MCF 10A (cell line): ENCODE measurements around the gene PKNOX2. TPM values are rescaled to one million over a fixed set of nuclear protein-coding genes. Genes with fewer than 3 reads are reported as not detected.

Experiments used
- BruUV-seq: library from RNA; stranded (reverse); fragments of 400-500 nt; replicated peaks from 2 replicates; lab custom pipeline; 2021; lab: Mats Ljungman, UMichigan
- CTCF ChIA-PET: fragments of 300-600 bp; sonication (Branson Sonifier 250); formaldehyde crosslinking; extraction: SDS; loops from one replicate; lab custom pipeline; 2021; ENCODE audit warnings: antibody characterized with exemption, inconsistent platforms; lab: Yijun Ruan, JAX
- POLR2A ChIA-PET: fragments of 300-600, 350-650 bp; sonication (Branson Sonifier 250); formaldehyde crosslinking; extraction: SDS; loops from one replicate; lab custom pipeline; 2020; ENCODE audit warnings: antibody characterized with exemption, inconsistent platforms; lab: Yijun Ruan, JAX
- DNase-seq: peaks from one replicate; pipeline ENCODE4 v3.0.0-alpha.2; 2018; ENCODE audit not compliant: unreplicated experiment
- H3K27ac Mint-ChIP-seq: one replicate; pipeline ENCODE4 v1.8.0; 2022; ENCODE audit warnings: mild to moderate bottlenecking, low read depth, mixed read lengths; ENCODE audit not compliant: unreplicated experiment
- H3K27me3 Mint-ChIP-seq: one replicate; pipeline ENCODE4 v1.8.0; 2022; ENCODE audit warnings: mixed read lengths; ENCODE audit not compliant: insufficient read depth, unreplicated experiment
- H3K36me3 Mint-ChIP-seq: one replicate; pipeline ENCODE4 v1.8.0; 2022; ENCODE audit warnings: mild to moderate bottlenecking, moderate library complexity, mixed read lengths; ENCODE audit not compliant: insufficient read depth, unreplicated experiment
- H3K4me1 Mint-ChIP-seq: one replicate; pipeline ENCODE4 v1.8.0; 2022; ENCODE audit warnings: mixed read lengths; ENCODE audit not compliant: insufficient read depth, unreplicated experiment
- H3K4me3 Mint-ChIP-seq: one replicate; pipeline ENCODE4 v1.8.0; 2022; ENCODE audit warnings: mild to moderate bottlenecking, moderate library complexity, mixed read lengths; ENCODE audit not compliant: unreplicated experiment
- H3K9me3 Mint-ChIP-seq: one replicate; pipeline ENCODE4 v1.8.0; 2022; ENCODE audit warnings: mixed read lengths; ENCODE audit not compliant: unreplicated experiment
- CTCF ChIP-seq: fragments of 200-600 bp; IDR thresholded peaks from one replicate; pipeline ENCODE4 v1.8.0; 2022; ENCODE audit warnings: antibody characterized with exemption, mild to moderate bottlenecking; ENCODE audit not compliant: unreplicated experiment
- intact Hi-C: fragments of 100-400 bp; cut with micrococcal nuclease; formaldehyde crosslinking; loops from 2 replicates; pipeline ENCODE4 v1.14.1; 2022
- total RNA-seq: library from RNA; stranded (reverse); gene quantifications from 2 replicates; pipeline ENCODE4 v1.2.3, GENCODE V29; 2022

Gene PKNOX2
- total RNA-seq, 1 experiment from 2014 or later: not detected

- no TSS peak for BruUV-seq
- TF ChIP-seq CTCF: no peak
- POLR2A ChIA-PET: no interaction called here
- DNase-seq: no peak
- Mint-ChIP-seq H3K4me3 (no peak overlapping the region), H3K9me3 (no peaks in the 10 kb centered on the region), H3K27ac (no peak overlapping the region), H3K4me1 (no peaks in the 10 kb centered on the region), H3K36me3 (no peaks in the 10 kb centered on the region), H3K27me3 (peaks cover 26% of the 10 kb centered on the region)
- CTCF ChIA-PET: interaction anchor here (0.6 kb wide), 1 partner anchor 1144 kb away, joined by 3 read pairs; no protein-coding TSS in a partner anchor
- intact Hi-C loops: no loop called here
Measured at GRCh38 chr11:125227151-125227550, 62.6 kb downstream of the PKNOX2 start.

- Mint-ChIP-seq H3K27me3 (peaks cover 39% of the 10 kb centered on the region), H3K4me3 (no peak overlapping the region)
- intact Hi-C loops: no loop called here
Measured at GRCh38 chr11:125228445-125228844, 63.9 kb downstream of the PKNOX2 start.

GRCh38 chr11:125228993-125229392 is 64.4 kb downstream of the PKNOX2 start:
- DNase-seq: peak; percentile 30
- intact Hi-C loops: no loop called here
- no TSS peak for BruUV-seq
- no peaks in the 10 kb centered on the region for H3K4me1 Mint-ChIP-seq
- H3K9me3 Mint-ChIP-seq: no peaks in the 10 kb centered on the region
- ChIA-PET CTCF (no interaction called here), POLR2A (no interaction called here)
- H3K4me3 Mint-ChIP-seq: no peak overlapping the region
- H3K36me3 Mint-ChIP-seq: no peaks in the 10 kb centered on the region
- peaks cover 44% of the 10 kb centered on the region for H3K27me3 Mint-ChIP-seq
- no peak for TF ChIP-seq CTCF
- H3K27ac Mint-ChIP-seq: no peak overlapping the region

More at GRCh38 chr11:125228445-125228844, 63.9 kb downstream of the PKNOX2 start:
- Mint-ChIP-seq H3K36me3 (no peaks in the 10 kb centered on the region), H3K4me1 (no peaks in the 10 kb centered on the region), H3K9me3 (no peaks in the 10 kb centered on the region), H3K27ac (no peak overlapping the region)
- ChIA-PET POLR2A (interaction anchor here (0.5 kb wide), 1 partner anchor 245 kb away, joined by 4 read pairs; no protein-coding TSS in a partner anchor), CTCF (no interaction called here)
- TF ChIP-seq CTCF: no peak
- no TSS peak for BruUV-seq
- no peak for DNase-seq

GRCh38 chr11:125229916-125230315 is 65.4 kb downstream of the PKNOX2 start:
- H3K4me3 Mint-ChIP-seq: no peak overlapping the region
- DNase-seq: no peak
- no peaks in the 10 kb centered on the region for H3K4me1 Mint-ChIP-seq
- TF ChIP-seq CTCF: no peak
- POLR2A ChIA-PET: no interaction called here
- H3K27me3 Mint-ChIP-seq: peaks cover 49% of the 10 kb centered on the region
- no peaks in the 10 kb centered on the region for H3K36me3 Mint-ChIP-seq
- no TSS peak for BruUV-seq
- H3K27ac Mint-ChIP-seq: no peak overlapping the region
- intact Hi-C loops: no loop called here
- CTCF ChIA-PET: no interaction called here
- no peaks in the 10 kb centered on the region for H3K9me3 Mint-ChIP-seq
